ENCODE results near the gene C17orf107. TPM values are rescaled to one million over a fixed set of nuclear protein-coding genes. Genes with fewer than 3 reads are reported as not detected.

Gene C17orf107
- total RNA-seq, 1 donor from 2014 or later: 2.3 TPM

GRCh38 chr17:4884489-4884888 lies 14.8 kb upstream of the C17orf107 start:
- Histone ChIP-seq H3K36me3 (ENCODE audit: control insufficient read depth, insufficient read depth, low read length) (peaks cover 3% of the 10 kb centered on the region), H3K27me3 (ENCODE audit: control insufficient read depth, insufficient read depth, low read length) (no peaks in the 10 kb centered on the region), H3K4me3 (ENCODE audit: low read depth, low read length) (no peak overlapping the region)
- no peak for DNase-seq (ENCODE audit: low read depth)
- no peak for TF ChIP-seq CTCF (IDR thresholded peaks at IDR 0.05; ENCODE audit: insufficient read depth, low read length, poor library complexity, severe bottlenecking)

GRCh38 chr17:4886830-4887229 lies 12.5 kb upstream of the C17orf107 start:
- Histone ChIP-seq H3K36me3 (ENCODE audit: control insufficient read depth, insufficient read depth, low read length) (peaks cover 3% of the 10 kb centered on the region), H3K27me3 (ENCODE audit: control insufficient read depth, insufficient read depth, low read length) (no peaks in the 10 kb centered on the region), H3K4me3 (ENCODE audit: low read depth, low read length) (no peak overlapping the region)
- no peak for DNase-seq (ENCODE audit: low read depth)
- no peak for TF ChIP-seq CTCF (IDR thresholded peaks at IDR 0.05; ENCODE audit: insufficient read depth, low read length, poor library complexity, severe bottlenecking)

- Histone ChIP-seq H3K27me3 (ENCODE audit: control insufficient read depth, insufficient read depth, low read length) (no peaks in the 10 kb centered on the region), H3K36me3 (ENCODE audit: control insufficient read depth, insufficient read depth, low read length) (peaks cover 3% of the 10 kb centered on the region), H3K4me3 (ENCODE audit: low read depth, low read length) (no peak overlapping the region)
- DNase-seq (ENCODE audit: low read depth): no peak
- no peak for TF ChIP-seq CTCF (IDR thresholded peaks at IDR 0.05; ENCODE audit: insufficient read depth, low read length, poor library complexity, severe bottlenecking)
These were observed 11.8 kb upstream of the C17orf107 start for GRCh38 chr17:4887581-4887980.

GRCh38 chr17:4891411-4892410 lies 7.6 kb upstream of the C17orf107 start:
- no peak for DNase-seq (ENCODE audit: low read depth)
- no peak overlapping the region for H3K4me3 ChIP-seq (ENCODE audit: low read depth, low read length)
- H3K36me3 ChIP-seq (ENCODE audit: control insufficient read depth, insufficient read depth, low read length): peaks cover 1% of the 10 kb centered on the region
- no peak for TF ChIP-seq CTCF (IDR thresholded peaks at IDR 0.05; ENCODE audit: insufficient read depth, low read length, poor library complexity, severe bottlenecking)
- no peaks in the 10 kb centered on the region for H3K27me3 ChIP-seq (ENCODE audit: control insufficient read depth, insufficient read depth, low read length)

GRCh38 chr17:4892499-4893221 lies 6.7 kb upstream of the C17orf107 start:
- no peak overlapping the region for H3K4me3 ChIP-seq (ENCODE audit: low read depth, low read length)
- H3K36me3 ChIP-seq (ENCODE audit: control insufficient read depth, insufficient read depth, low read length): peaks cover 1% of the 10 kb centered on the region
- H3K27me3 ChIP-seq (ENCODE audit: control insufficient read depth, insufficient read depth, low read length): no peaks in the 10 kb centered on the region
- TF ChIP-seq CTCF (IDR thresholded peaks at IDR 0.05; ENCODE audit: insufficient read depth, low read length, poor library complexity, severe bottlenecking): no peak
- DNase-seq (ENCODE audit: low read depth): no peak

All from kidney epithelial cell (primary cell).